ENCODE results near the gene ELN.

The ELN gene

DNA sequence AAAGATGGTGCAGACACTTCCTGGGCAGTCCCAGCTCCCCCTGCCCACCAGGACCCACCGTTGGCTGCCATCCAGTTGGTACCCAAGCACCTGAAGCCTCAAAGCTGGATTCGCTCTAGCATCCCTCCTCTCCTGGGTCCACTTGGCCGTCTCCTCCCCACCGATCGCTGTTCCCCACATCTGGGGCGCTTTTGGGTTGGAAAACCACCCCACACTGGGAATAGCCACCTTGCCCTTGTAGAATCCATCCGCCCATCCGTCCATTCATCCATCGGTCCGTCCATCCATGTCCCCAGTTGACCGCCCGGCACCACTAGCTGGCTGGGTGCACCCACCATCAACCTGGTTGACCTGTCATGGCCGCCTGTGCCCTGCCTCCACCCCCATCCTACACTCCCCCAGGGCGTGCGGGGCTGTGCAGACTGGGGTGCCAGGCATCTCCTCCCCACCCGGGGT, 41.1 kb downstream of the ELN start:
- DNase-seq (ENCODE audit: low read depth), result no peak
- H3K4me3 ChIP-seq (ENCODE audit: low read depth, low read length), result no peak overlapping the region
- TF ChIP-seq, protein P1, sequence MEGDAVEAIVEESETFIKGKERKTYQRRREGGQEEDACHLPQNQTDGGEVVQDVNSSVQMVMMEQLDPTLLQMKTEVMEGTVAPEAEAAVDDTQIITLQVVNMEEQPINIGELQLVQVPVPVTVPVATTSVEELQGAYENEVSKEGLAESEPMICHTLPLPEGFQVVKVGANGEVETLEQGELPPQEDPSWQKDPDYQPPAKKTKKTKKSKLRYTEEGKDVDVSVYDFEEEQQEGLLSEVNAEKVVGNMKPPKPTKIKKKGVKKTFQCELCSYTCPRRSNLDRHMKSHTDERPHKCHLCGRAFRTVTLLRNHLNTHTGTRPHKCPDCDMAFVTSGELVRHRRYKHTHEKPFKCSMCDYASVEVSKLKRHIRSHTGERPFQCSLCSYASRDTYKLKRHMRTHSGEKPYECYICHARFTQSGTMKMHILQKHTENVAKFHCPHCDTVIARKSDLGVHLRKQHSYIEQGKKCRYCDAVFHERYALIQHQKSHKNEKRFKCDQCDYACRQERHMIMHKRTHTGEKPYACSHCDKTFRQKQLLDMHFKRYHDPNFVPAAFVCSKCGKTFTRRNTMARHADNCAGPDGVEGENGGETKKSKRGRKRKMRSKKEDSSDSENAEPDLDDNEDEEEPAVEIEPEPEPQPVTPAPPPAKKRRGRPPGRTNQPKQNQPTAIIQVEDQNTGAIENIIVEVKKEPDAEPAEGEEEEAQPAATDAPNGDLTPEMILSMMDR (conservative IDR thresholded peaks at IDR 0.05; ENCODE audit: low read depth, low read length), result no peak

- TF ChIP-seq, protein P1 (conservative IDR thresholded peaks at IDR 0.05; ENCODE audit: low read depth, low read length), result no peak
- H3K4me3 ChIP-seq (ENCODE audit: low read depth, low read length), result no peak overlapping the region
- DNase-seq (ENCODE audit: low read depth), result no peak
Observed at GRCh38 chr7:74069790-74070618, 42.0 kb downstream of the ELN start.

GRCh38 chr7:74070619-74070921, 42.6 kb downstream of the ELN start:
- H3K4me3 ChIP-seq (ENCODE audit: low read depth, low read length), result no peak overlapping the region
- TF ChIP-seq, protein P1 (conservative IDR thresholded peaks at IDR 0.05; ENCODE audit: low read depth, low read length), result no peak
- no peak for DNase-seq (ENCODE audit: low read depth)

- TF ChIP-seq, protein P1 (conservative IDR thresholded peaks at IDR 0.05; ENCODE audit: low read depth, low read length), result no peak
- no peak for DNase-seq (ENCODE audit: low read depth)
- no peak overlapping the region for H3K4me3 ChIP-seq (ENCODE audit: low read depth, low read length)
Observed at GRCh38 chr7:74071121-74071520, 43.1 kb downstream of the ELN start.

- TF ChIP-seq, protein P1 (conservative IDR thresholded peaks at IDR 0.05; ENCODE audit: low read depth, low read length), result no peak
- DNase-seq (ENCODE audit: low read depth), result no peak
Observed at GRCh38 chr7:74074770-74075169, 46.8 kb downstream of the ELN start.

DNA sequence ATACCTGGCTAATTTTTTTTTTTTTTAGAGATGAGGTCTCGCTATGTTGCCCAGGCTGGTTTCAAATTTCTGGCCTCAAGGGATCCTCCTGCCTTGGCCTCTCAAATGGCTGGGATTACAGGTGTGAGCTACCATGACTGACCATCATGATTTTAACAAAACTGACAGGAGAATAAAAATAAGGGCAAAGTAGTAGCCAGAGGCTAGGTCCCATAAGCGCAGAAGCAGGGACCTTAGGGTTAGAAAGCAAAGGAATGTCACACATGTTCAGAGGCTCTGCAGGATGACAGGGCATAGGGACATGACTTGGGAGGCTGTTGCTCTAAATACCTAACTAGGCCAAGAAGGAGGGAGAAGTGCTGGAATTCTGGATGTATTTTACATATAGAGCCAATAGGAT, 50.5 kb downstream of the ELN start:
- no peak overlapping the region for H3K4me3 ChIP-seq (ENCODE audit: low read depth, low read length)
- DNase-seq (ENCODE audit: low read depth), result no peak
- TF ChIP-seq, protein P1 (conservative IDR thresholded peaks at IDR 0.05; ENCODE audit: low read depth, low read length), result no peak

More at GRCh38 chr7:74074770-74075169, 46.8 kb downstream of the ELN start:
- H3K4me3 ChIP-seq (ENCODE audit: low read depth, low read length), result no peak overlapping the region

- no peak overlapping the region for H3K4me3 ChIP-seq (ENCODE audit: low read depth, low read length)
- DNase-seq (ENCODE audit: low read depth), result no peak
- TF ChIP-seq, protein P1 (conservative IDR thresholded peaks at IDR 0.05; ENCODE audit: low read depth, low read length), result no peak
Observed at GRCh38 chr7:74082770-74083116, 54.8 kb downstream of the ELN start.
